IPS-15b (cell line): ENCODE measurements around the gene TSR1.

Experiments used
- H3K27me3 ChIP-seq: one replicate; pipeline ENCODE4 v1.6.1; 2013; ENCODE audit warnings: low read length; ENCODE audit not compliant: control insufficient read depth, insufficient read depth
- H3K36me3 ChIP-seq: one replicate; pipeline ENCODE4 v1.6.1; 2013; ENCODE audit warnings: low read length; ENCODE audit not compliant: control insufficient read depth, insufficient read depth
- H3K4me1 ChIP-seq: one replicate; pipeline ENCODE4 v1.6.1; 2013; ENCODE audit warnings: mild to moderate bottlenecking, low read length; ENCODE audit not compliant: control insufficient read depth, insufficient read depth
- H3K4me3 ChIP-seq: one replicate; pipeline ENCODE4 v1.5.1; 2013; ENCODE audit warnings: low read depth, low read length
- H3K9ac ChIP-seq: one replicate; pipeline ENCODE4 v1.6.1; 2013; ENCODE audit warnings: low read depth, mild to moderate bottlenecking, low read length
- H3K9me3 ChIP-seq: one replicate; pipeline ENCODE4 v1.6.1; 2013; ENCODE audit warnings: mild to moderate bottlenecking, low read length; ENCODE audit not compliant: control insufficient read depth, insufficient read depth

The TSR1 gene

DNA sequence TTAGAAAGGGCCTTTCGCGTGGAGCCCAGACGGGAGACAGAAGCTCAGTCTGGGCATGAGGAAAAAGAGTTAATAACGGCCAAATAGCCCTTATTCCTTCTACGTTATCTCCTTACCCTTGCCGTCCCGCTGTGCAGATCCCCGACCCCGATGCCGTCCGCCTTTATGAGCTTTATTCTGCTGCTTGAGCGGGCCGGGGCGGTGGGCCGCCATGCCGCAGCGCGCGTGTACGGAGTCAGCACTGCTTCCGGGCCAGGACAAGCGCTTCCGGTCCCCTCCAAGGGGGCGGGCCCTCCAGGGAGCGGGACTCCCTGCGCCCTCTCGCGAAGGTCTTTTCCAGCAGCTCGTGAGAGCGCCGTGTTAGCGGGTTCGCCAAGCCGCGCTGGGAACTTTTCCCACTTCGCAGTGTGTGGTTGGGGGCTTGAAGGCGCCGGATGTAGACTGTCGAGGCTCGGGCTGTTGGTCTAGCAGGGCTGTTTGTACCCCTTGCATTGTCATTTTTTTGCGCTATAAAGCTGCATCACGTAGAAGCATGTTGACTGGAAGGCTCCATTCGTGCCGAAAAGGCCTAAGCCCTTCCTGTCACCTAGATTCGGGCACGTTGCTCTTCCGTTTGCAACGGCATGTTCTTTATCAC is at the start of gene TSR1:
TSS of gene TSR1 (minus strand) at position 243 of the 637 bp plus-strand sequence. CDS start at position 213, 30 bp downstream.
- Histone ChIP-seq H3K9me3 (no peaks in the 10 kb centered on the region), H3K9ac (peak within 1 kb of the TSS; percentile 90), H3K4me3 (peak within 1 kb of the TSS; percentile 95), H3K36me3 (peaks cover 34% of the 10 kb centered on the region), H3K27me3 (no peaks in the 10 kb centered on the region), H3K4me1 (peaks cover 5% of the 10 kb centered on the region)

DNA sequence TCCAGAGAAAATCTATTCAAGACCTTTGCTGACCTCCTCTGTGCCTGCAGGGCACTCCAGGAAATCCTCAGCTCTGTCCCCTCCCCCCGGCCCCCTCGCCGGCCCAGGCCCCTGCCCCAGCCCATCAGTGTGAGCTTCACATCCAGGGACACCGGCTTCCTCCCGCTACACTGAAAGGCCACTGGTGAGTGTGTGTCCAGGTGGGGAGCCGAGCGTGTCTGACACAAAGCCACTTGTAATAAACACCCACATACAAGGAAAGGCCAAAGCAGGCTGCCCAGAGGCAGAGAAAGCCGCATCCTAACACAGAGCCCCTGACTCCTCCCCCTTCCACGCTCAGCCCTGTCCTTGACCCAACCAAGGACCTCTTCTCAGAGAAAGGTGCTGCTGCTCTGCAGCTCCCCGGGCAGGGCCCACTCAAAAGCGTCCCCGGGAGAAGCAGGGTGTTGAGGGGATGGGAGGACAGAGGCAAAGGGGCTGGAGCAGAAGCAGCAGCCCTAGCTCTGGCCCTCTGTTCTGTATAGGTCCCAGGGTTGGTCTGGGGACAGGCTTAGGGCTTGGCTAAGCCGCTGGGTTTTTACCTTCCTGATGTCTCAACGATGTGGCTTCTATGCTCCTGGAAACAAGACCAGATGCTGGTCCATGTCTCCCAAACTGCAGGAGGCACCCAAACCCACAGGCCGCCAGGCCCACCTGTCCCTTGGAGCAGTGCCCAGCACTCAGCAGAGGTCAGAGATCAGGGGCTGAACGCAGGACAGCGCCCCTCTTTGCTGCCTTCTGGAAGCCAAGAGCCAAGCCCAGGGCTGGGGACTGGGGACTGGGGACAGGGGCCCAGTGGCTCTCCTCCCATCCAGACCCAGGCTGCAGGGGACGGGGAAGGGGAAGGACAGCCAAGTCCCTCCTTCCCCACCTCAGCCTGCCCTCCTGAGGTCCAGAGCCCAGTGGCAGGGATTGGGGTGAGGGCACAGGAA is 49.3 kb upstream of the TSR1 start:
- H3K4me3 ChIP-seq = no peak overlapping the region
- H3K27me3 ChIP-seq = no peaks in the 10 kb centered on the region
- no peak overlapping the region for H3K9ac ChIP-seq
- peaks cover 10% of the 10 kb centered on the region for H3K36me3 ChIP-seq
- H3K4me1 ChIP-seq = peaks cover 2% of the 10 kb centered on the region
- H3K9me3 ChIP-seq = no peaks in the 10 kb centered on the region

DNA sequence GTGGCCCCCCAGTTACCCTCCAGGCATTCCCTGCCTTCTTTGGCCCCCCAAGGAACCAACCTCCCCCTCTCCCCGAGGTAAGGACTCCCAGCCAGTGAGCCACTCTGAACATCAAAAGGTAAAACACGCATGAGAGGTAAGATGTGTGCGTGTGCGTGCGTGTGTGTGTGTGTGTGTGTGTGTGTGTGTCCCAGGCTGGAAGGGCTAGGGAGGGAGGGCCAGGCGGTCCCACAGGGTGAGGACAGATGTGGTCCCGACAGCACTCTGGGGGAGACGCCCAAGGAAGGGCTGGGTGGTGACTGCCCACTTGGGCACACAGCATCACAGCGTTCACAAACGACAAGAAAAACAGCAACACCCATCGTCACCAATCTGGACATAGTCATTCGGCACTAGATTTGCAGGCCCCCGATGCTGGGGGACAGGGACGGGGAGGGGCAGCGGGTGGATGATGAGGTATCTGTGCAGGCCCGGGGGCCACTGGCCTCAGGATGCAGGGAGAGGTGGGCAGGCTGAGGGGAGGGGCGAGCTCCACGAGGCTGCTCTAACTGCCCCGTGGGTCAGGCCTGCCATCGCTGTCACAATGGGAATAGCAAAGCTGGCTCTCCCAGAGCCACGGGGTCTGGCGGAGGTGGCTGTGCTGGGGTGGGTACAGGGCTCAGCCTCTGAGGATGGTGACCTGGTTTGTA is 48.3 kb upstream of the TSR1 start:
- H3K36me3 ChIP-seq = peaks cover 14% of the 10 kb centered on the region
- no peaks in the 10 kb centered on the region for H3K9me3 ChIP-seq
- peaks cover 2% of the 10 kb centered on the region for H3K4me1 ChIP-seq
- no peak overlapping the region for H3K9ac ChIP-seq
- no peaks in the 10 kb centered on the region for H3K27me3 ChIP-seq
- H3K4me3 ChIP-seq = no peak overlapping the region

DNA sequence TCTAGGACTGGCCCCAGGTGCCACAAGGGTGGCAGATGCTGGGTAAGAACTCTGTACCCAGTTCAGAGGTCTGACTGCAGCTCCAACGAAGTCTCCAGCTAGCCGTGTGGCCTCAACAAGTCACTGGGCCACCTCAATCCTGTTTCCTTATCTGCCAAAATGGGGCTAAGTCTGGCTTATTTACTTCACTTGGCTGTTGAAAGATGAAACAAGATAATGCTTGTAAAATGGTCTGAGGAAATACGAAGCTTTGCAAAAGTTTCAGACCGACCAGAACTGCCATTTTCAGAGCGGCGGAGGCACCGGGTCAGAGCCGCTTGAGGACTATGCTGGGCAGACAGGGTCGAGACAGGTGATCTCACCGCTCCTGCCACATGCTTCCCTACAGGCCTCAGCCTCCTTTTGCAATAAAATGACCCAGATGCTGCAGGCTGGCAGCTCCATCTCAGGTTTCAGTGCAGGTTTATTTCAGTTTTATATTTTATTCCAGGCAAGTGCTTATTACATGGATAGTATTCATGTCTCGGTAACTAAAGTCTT is 47.4 kb upstream of the TSR1 start:
- Histone ChIP-seq H3K4me1 (peaks cover 2% of the 10 kb centered on the region), H3K27me3 (no peaks in the 10 kb centered on the region), H3K9ac (peak overlapping the region; percentile 16), H3K36me3 (peaks cover 19% of the 10 kb centered on the region), H3K4me3 (no peak overlapping the region), H3K9me3 (no peaks in the 10 kb centered on the region)

DNA sequence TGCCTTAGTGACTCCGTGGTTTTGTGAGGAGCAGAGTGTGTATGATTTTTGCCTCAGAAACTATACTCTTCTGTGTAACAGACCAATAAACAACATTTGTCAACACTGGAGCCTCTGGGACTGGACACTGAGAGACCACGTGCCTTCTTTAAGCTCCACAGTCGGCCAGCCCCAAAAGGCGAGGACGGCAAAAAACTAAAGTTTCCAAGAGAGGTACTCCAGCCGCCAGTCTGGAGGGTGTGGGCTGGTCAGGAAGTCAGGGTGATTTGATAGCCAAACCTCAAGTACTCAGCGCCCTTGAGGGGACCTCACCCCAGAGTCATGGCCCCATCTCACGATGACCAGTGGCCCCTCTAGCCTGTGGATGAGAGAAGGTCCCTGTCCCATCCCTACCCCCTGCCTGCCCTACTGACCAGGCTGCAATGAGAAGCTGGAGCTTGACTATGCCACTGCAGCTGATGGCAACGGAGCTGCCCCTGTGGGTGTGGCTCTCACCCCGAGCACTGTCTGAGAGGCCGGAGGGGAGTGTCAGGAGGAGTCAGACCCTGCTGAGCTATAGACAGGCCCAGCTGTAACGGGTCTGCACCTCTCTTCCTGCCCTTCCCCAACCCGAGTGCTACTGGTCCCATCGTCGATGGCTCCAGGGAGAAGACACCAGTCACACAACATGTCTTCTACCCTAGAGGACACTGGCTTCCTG is 44.8 kb upstream of the TSR1 start:
- no peaks in the 10 kb centered on the region for H3K9me3 ChIP-seq
- H3K4me1 ChIP-seq = no peaks in the 10 kb centered on the region
- peaks cover 25% of the 10 kb centered on the region for H3K36me3 ChIP-seq
- H3K9ac ChIP-seq = no peak overlapping the region
- H3K4me3 ChIP-seq = no peak overlapping the region
- H3K27me3 ChIP-seq = no peaks in the 10 kb centered on the region

DNA sequence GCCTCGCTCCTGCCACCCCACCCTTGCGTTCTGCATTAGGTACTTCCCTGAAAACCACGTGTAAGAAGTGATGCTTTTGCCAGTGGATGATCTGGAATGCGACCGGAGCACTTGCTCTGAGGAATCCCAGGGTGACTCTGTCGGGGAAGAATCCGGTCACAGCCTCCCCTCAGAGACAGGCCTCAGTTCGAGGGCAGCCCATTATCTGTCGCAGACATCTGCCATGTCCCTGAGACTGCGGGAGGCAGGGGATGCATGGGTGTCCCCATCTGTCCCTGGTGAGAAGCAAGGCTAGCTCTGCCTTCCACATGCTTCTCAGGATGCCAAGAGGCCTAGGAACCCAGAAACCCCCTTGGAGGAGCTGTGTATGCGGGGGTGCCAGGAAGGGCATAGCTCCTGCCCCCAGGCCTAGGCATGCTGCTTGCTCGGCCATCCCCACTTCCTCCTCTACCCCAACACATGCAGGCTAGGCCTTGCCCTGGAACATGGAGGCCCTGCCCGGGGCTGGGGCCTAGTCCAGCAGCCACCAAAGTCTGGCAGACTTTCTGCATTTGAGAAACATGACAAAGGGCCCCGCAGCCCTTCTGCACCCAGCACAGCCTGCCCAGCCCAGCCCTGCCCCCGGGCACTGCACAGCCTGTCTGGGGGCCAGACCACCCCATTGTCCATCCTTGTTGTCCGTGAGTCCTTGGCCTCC is 44.1 kb upstream of the TSR1 start:
- Histone ChIP-seq H3K4me3 (no peak overlapping the region), H3K27me3 (no peaks in the 10 kb centered on the region), H3K9ac (no peak overlapping the region), H3K9me3 (no peaks in the 10 kb centered on the region), H3K4me1 (no peaks in the 10 kb centered on the region), H3K36me3 (peaks cover 27% of the 10 kb centered on the region)

DNA sequence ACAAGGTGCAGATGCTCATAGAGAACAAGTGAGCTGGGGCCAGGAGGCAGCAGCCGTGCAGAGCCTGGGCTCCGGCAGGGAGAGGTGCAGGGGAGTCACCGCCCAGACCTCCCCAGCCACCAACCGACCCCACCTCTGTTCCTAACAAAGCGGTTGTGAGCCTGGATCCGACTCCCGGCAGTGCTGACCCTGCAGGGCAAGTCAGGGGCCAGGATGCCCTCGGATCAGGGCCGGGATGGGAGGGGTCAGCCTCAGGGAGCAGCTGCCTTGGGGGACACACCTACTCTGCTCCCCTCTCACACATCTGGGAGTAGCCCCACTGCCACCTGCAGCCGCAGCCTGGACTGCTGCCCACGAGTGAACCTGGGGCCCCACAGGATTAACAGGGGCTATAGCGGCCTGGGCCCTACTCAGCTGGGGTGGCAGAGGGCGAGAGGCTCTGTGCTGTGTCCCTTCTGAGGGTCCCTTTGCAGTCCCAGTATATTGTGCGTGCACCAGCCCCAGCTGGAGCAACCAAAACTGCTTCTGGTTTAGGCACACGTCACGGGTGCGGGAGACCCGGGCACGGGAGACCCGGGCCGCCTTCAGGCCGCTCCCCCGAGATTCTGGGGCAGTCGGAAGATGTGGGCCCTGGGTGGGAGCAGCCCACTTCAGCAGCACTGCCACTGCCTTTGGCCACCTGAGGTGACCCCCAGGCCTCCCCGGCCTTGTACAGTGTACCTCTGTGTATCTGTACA is 43.4 kb upstream of the TSR1 start:
- H3K9ac ChIP-seq = no peak overlapping the region
- H3K36me3 ChIP-seq = peaks cover 31% of the 10 kb centered on the region
- H3K4me3 ChIP-seq = no peak overlapping the region
- no peaks in the 10 kb centered on the region for H3K9me3 ChIP-seq
- no peaks in the 10 kb centered on the region for H3K27me3 ChIP-seq
- H3K4me1 ChIP-seq = no peaks in the 10 kb centered on the region

- Histone ChIP-seq H3K9me3 (no peaks in the 10 kb centered on the region), H3K9ac (no peak overlapping the region), H3K36me3 (peaks cover 31% of the 10 kb centered on the region), H3K4me1 (no peaks in the 10 kb centered on the region), H3K4me3 (no peak overlapping the region), H3K27me3 (no peaks in the 10 kb centered on the region)
Measured at GRCh38 chr17:2378905-2379304, 42.6 kb upstream of the TSR1 start.

- H3K27me3 ChIP-seq = no peaks in the 10 kb centered on the region
- no peaks in the 10 kb centered on the region for H3K4me1 ChIP-seq
- no peak overlapping the region for H3K4me3 ChIP-seq
- no peak overlapping the region for H3K9ac ChIP-seq
- no peaks in the 10 kb centered on the region for H3K9me3 ChIP-seq
- peaks cover 42% of the 10 kb centered on the region for H3K36me3 ChIP-seq
Measured at GRCh38 chr17:2377659-2378058, 41.4 kb upstream of the TSR1 start.

GRCh38 chr17:2376107-2376506 is 39.9 kb upstream of the TSR1 start:
- Histone ChIP-seq H3K9ac (no peak overlapping the region), H3K27me3 (no peaks in the 10 kb centered on the region), H3K4me3 (no peak overlapping the region), H3K9me3 (no peaks in the 10 kb centered on the region), H3K36me3 (peaks cover 46% of the 10 kb centered on the region), H3K4me1 (no peaks in the 10 kb centered on the region)
